ENCODE measurements around the gene EDNRA.

The EDNRA gene

GRCh38 chr4:147566762-147567161, 85.9 kb downstream of the EDNRA start:
- no peak overlapping the region for H3K18ac ChIP-seq (ENCODE audit: low read length)
- no peak overlapping the region for H3K4ac ChIP-seq (ENCODE audit: low read length)
- H4K8ac ChIP-seq (ENCODE audit: low read depth, low read length), result no peak overlapping the region
- no peak overlapping the region for H4K91ac ChIP-seq (ENCODE audit: low read depth, low read length, poor library complexity)
- no peak overlapping the region for H2BK15ac ChIP-seq (ENCODE audit: low read length)
- no peak overlapping the region for H2BK120ac ChIP-seq (ENCODE audit: low read depth, low read length)
- no peaks in the 10 kb centered on the region for H3K79me1 ChIP-seq (ENCODE audit: low read depth, low read length)
- DNase-seq (ENCODE audit: low spot score), result no peak
- no peak overlapping the region for H3K27ac ChIP-seq (replicated peaks; ENCODE audit: low read length)
- H3K9me3 ChIP-seq (replicated peaks in 1 of 2; ENCODE audit: control insufficient read depth in 2 of 2, insufficient read depth in 1 of 2, low read depth in 1 of 2, low read length in 2 of 2), result no peaks in the 10 kb centered on the region
- H3K27me3 ChIP-seq (ENCODE audit: control insufficient read depth in 3 of 3, insufficient read depth in 3 of 3, low read depth in 1 of 3, low read length in 3 of 3), result no peaks in the 10 kb centered on the region
- H3K4me1 ChIP-seq (ENCODE audit: control insufficient read depth in 2 of 2, insufficient read depth in 1 of 2, low read depth in 1 of 2, low read length in 2 of 2), result no peaks in the 10 kb centered on the region
- no peak overlapping the region for H3K14ac ChIP-seq (ENCODE audit: low read length)
- H3K36me3 ChIP-seq (replicated peaks in 1 of 2; ENCODE audit: control insufficient read depth in 2 of 2, insufficient read depth in 2 of 2, low read length in 2 of 2), result no peaks in the 10 kb centered on the region
- no peak overlapping the region for H3K4me3 ChIP-seq (ENCODE audit: low read length in 2 of 2)
- H3K9ac ChIP-seq (ENCODE audit: low read depth, low read length, poor library complexity), result no peak overlapping the region
- no peak overlapping the region for H2AFZ ChIP-seq (ENCODE audit: low read length)
- no peak overlapping the region for H2BK5ac ChIP-seq (ENCODE audit: low read length)
- no peak overlapping the region for H3K23ac ChIP-seq (ENCODE audit: low read depth, low read length, poor library complexity)
- no peak overlapping the region for H2AK5ac ChIP-seq (ENCODE audit: low read depth, low read length)
- no peak overlapping the region for H3K4me2 ChIP-seq (ENCODE audit: insufficient read depth, low read length, poor library complexity, severe bottlenecking)
- no peak overlapping the region for H2BK12ac ChIP-seq (ENCODE audit: low read length)

GRCh38 chr4:147567276-147567675, 86.4 kb downstream of the EDNRA start:
- no peaks in the 10 kb centered on the region for H3K9me3 ChIP-seq (replicated peaks in 1 of 2; ENCODE audit: control insufficient read depth in 2 of 2, insufficient read depth in 1 of 2, low read depth in 1 of 2, low read length in 2 of 2)

GRCh38 chr4:147570616-147571015, 89.7 kb downstream of the EDNRA start:
- DNase-seq (ENCODE audit: low spot score), result no peak
- H3K79me1 ChIP-seq (ENCODE audit: low read depth, low read length), result no peaks in the 10 kb centered on the region
- H2BK15ac ChIP-seq (ENCODE audit: low read length), result no peak overlapping the region
- no peaks in the 10 kb centered on the region for H3K36me3 ChIP-seq (replicated peaks in 1 of 2; ENCODE audit: control insufficient read depth in 2 of 2, insufficient read depth in 2 of 2, low read length in 2 of 2)
- no peak overlapping the region for H3K4ac ChIP-seq (ENCODE audit: low read length)
- no peak overlapping the region for H4K91ac ChIP-seq (ENCODE audit: low read depth, low read length, poor library complexity)
- no peaks in the 10 kb centered on the region for H3K4me1 ChIP-seq (ENCODE audit: control insufficient read depth in 2 of 2, insufficient read depth in 1 of 2, low read depth in 1 of 2, low read length in 2 of 2)
- WGBS, 2 donors (ENCODE audit: extremely low coverage in 2 of 2, insufficient read length in 2 of 2, insufficient replicate concordance in 1 of 2), result no CpG with 5 or more reads among the region's 4 CpGs
- H2BK12ac ChIP-seq (ENCODE audit: low read length), result no peak overlapping the region
- H3K9me3 ChIP-seq (replicated peaks in 1 of 2; ENCODE audit: control insufficient read depth in 2 of 2, insufficient read depth in 1 of 2, low read depth in 1 of 2, low read length in 2 of 2), result no peaks in the 10 kb centered on the region
- H3K4me2 ChIP-seq (ENCODE audit: insufficient read depth, low read length, poor library complexity, severe bottlenecking), result no peak overlapping the region
- H3K23ac ChIP-seq (ENCODE audit: low read depth, low read length, poor library complexity), result no peak overlapping the region
- no peak overlapping the region for H2BK5ac ChIP-seq (ENCODE audit: low read length)
- no peak overlapping the region for H3K18ac ChIP-seq (ENCODE audit: low read length)
- H3K14ac ChIP-seq (ENCODE audit: low read length), result no peak overlapping the region
- H3K27ac ChIP-seq (replicated peaks; ENCODE audit: low read length), result no peak overlapping the region
- no peak overlapping the region for H2BK120ac ChIP-seq (ENCODE audit: low read depth, low read length)
- H2AK5ac ChIP-seq (ENCODE audit: low read depth, low read length), result no peak overlapping the region
- H4K8ac ChIP-seq (ENCODE audit: low read depth, low read length), result no peak overlapping the region
- no peak overlapping the region for H3K4me3 ChIP-seq (ENCODE audit: low read length in 2 of 2)
- H3K9ac ChIP-seq (ENCODE audit: low read depth, low read length, poor library complexity), result no peak overlapping the region
- no peak overlapping the region for H2AFZ ChIP-seq (ENCODE audit: low read length)
- H3K27me3 ChIP-seq (ENCODE audit: control insufficient read depth in 3 of 3, insufficient read depth in 3 of 3, low read depth in 1 of 3, low read length in 3 of 3), result no peaks in the 10 kb centered on the region

More at GRCh38 chr4:147567276-147567675, 86.4 kb downstream of the EDNRA start:
- no peak overlapping the region for H3K4me3 ChIP-seq (ENCODE audit: low read length in 2 of 2)
- H2BK5ac ChIP-seq (ENCODE audit: low read length), result no peak overlapping the region
- no CpG with 5 or more reads among the region's 1 CpG for WGBS, 2 donors (ENCODE audit: extremely low coverage in 2 of 2, insufficient read length in 2 of 2, insufficient replicate concordance in 1 of 2)
- H3K9ac ChIP-seq (ENCODE audit: low read depth, low read length, poor library complexity), result no peak overlapping the region
- no peak overlapping the region for H2AFZ ChIP-seq (ENCODE audit: low read length)
- no peak overlapping the region for H2BK12ac ChIP-seq (ENCODE audit: low read length)
- no peaks in the 10 kb centered on the region for H3K27me3 ChIP-seq (ENCODE audit: control insufficient read depth in 3 of 3, insufficient read depth in 3 of 3, low read depth in 1 of 3, low read length in 3 of 3)
- no peaks in the 10 kb centered on the region for H3K79me1 ChIP-seq (ENCODE audit: low read depth, low read length)
- H4K8ac ChIP-seq (ENCODE audit: low read depth, low read length), result no peak overlapping the region
- no peaks in the 10 kb centered on the region for H3K36me3 ChIP-seq (replicated peaks in 1 of 2; ENCODE audit: control insufficient read depth in 2 of 2, insufficient read depth in 2 of 2, low read length in 2 of 2)
- DNase-seq (ENCODE audit: low spot score), result no peak
- H3K18ac ChIP-seq (ENCODE audit: low read length), result no peak overlapping the region
- no peak overlapping the region for H3K27ac ChIP-seq (replicated peaks; ENCODE audit: low read length)
- H4K91ac ChIP-seq (ENCODE audit: low read depth, low read length, poor library complexity), result no peak overlapping the region
- no peak overlapping the region for H2BK120ac ChIP-seq (ENCODE audit: low read depth, low read length)
- H3K4ac ChIP-seq (ENCODE audit: low read length), result no peak overlapping the region
- H3K14ac ChIP-seq (ENCODE audit: low read length), result no peak overlapping the region
- no peak overlapping the region for H2BK15ac ChIP-seq (ENCODE audit: low read length)
- no peak overlapping the region for H2AK5ac ChIP-seq (ENCODE audit: low read depth, low read length)
- H3K4me1 ChIP-seq (ENCODE audit: control insufficient read depth in 2 of 2, insufficient read depth in 1 of 2, low read depth in 1 of 2, low read length in 2 of 2), result no peaks in the 10 kb centered on the region
- H3K4me2 ChIP-seq (ENCODE audit: insufficient read depth, low read length, poor library complexity, severe bottlenecking), result no peak overlapping the region
- no peak overlapping the region for H3K23ac ChIP-seq (ENCODE audit: low read depth, low read length, poor library complexity)

- Histone ChIP-seq H3K4me1 (ENCODE audit: control insufficient read depth in 2 of 2, insufficient read depth in 1 of 2, low read depth in 1 of 2, low read length in 2 of 2) (no peaks in the 10 kb centered on the region), H3K4me2 (ENCODE audit: insufficient read depth, low read length, poor library complexity, severe bottlenecking) (no peak overlapping the region), H3K9me3 (replicated peaks in 1 of 2; ENCODE audit: control insufficient read depth in 2 of 2, insufficient read depth in 1 of 2, low read depth in 1 of 2, low read length in 2 of 2) (no peaks in the 10 kb centered on the region), H3K14ac (ENCODE audit: low read length) (no peak overlapping the region), H3K9ac (ENCODE audit: low read depth, low read length, poor library complexity) (no peak overlapping the region), H3K79me1 (ENCODE audit: low read depth, low read length) (no peaks in the 10 kb centered on the region), H3K27me3 (ENCODE audit: control insufficient read depth in 3 of 3, insufficient read depth in 3 of 3, low read depth in 1 of 3, low read length in 3 of 3) (no peaks in the 10 kb centered on the region), H3K18ac (ENCODE audit: low read length) (no peak overlapping the region), H2BK5ac (ENCODE audit: low read length) (no peak overlapping the region), H3K4ac (ENCODE audit: low read length) (no peak overlapping the region), H2AK5ac (ENCODE audit: low read depth, low read length) (no peak overlapping the region), H2AFZ (ENCODE audit: low read length) (no peak overlapping the region), H2BK120ac (ENCODE audit: low read depth, low read length) (no peak overlapping the region), H3K4me3 (ENCODE audit: low read length in 2 of 2) (no peak overlapping the region), H3K23ac (ENCODE audit: low read depth, low read length, poor library complexity) (no peak overlapping the region), H2BK12ac (ENCODE audit: low read length) (no peak overlapping the region), H2BK15ac (ENCODE audit: low read length) (no peak overlapping the region), H4K8ac (ENCODE audit: low read depth, low read length) (no peak overlapping the region), H4K91ac (ENCODE audit: low read depth, low read length, poor library complexity) (no peak overlapping the region), H3K27ac (replicated peaks; ENCODE audit: low read length) (no peak overlapping the region), H3K36me3 (replicated peaks in 1 of 2; ENCODE audit: control insufficient read depth in 2 of 2, insufficient read depth in 2 of 2, low read length in 2 of 2) (no peaks in the 10 kb centered on the region)
- no peak for DNase-seq (ENCODE audit: low spot score)
- no CpG with 5 or more reads among the region's 5 CpGs for WGBS, 2 donors (ENCODE audit: extremely low coverage in 2 of 2, insufficient read length in 2 of 2, insufficient replicate concordance in 1 of 2)
Observed at GRCh38 chr4:147571036-147571770, 90.3 kb downstream of the EDNRA start.
